GM23338 (cell line): ENCODE data around the gene PPP2R5C. TPM values are rescaled to one million over a fixed set of nuclear protein-coding genes. Genes with fewer than 3 reads are reported as not detected.

Source experiments
- ATAC-seq: fragments of 200-7000 bp; cut with Tn5 transposase; 3 replicates; pipeline ENCODE4 v1.9.1; 2020
- DNase-seq: peaks from one replicate; pipeline ENCODE4 v3.0.0-alpha.2; 2015; ENCODE audit warnings: low spot score
- H2AFZ ChIP-seq: fragments of 200-600 bp; sonication (generic); 2 replicates; pipeline ENCODE4 v1.8.0; 2016; ENCODE audit warnings: antibody characterized with exemption, mild to moderate bottlenecking, moderate library complexity
- H3F3A ChIP-seq: fragments of 200-600 bp; sonication (generic); replicated peaks from 2 replicates; pipeline ENCODE4 v1.8.0; 2017; ENCODE audit warnings: antibody characterized with exemption, mixed run types, low read depth
- H3K27ac ChIP-seq: fragments of 200-600 bp; sonication (generic); 2 replicates; pipeline ENCODE4 v1.6.1; 2016; ENCODE audit warnings: low read depth
- H3K27me3 ChIP-seq: fragments of 200-600 bp; sonication (generic); 2 replicates; pipeline ENCODE4 v1.8.0; 2016; ENCODE audit warnings: mild to moderate bottlenecking, mixed run types, moderate library complexity; ENCODE audit not compliant: insufficient read depth
- H3K36me3 ChIP-seq: fragments of 200-600 bp; sonication (generic); 2 replicates; pipeline ENCODE4 v1.8.0; 2016; ENCODE audit warnings: mild to moderate bottlenecking; ENCODE audit not compliant: insufficient read depth
- H3K4me1 ChIP-seq: fragments of 200-600 bp; sonication (generic); 2 replicates; pipeline ENCODE4 v1.8.0; 2016; ENCODE audit warnings: mild to moderate bottlenecking, moderate library complexity; ENCODE audit not compliant: insufficient read depth
- H3K4me2 ChIP-seq: fragments of 200-600 bp; sonication (generic); 2 replicates; pipeline ENCODE4 v1.7.1; 2017; ENCODE audit warnings: mixed run types
- H3K4me3 ChIP-seq: fragments of 200-600 bp; sonication (generic); 2 replicates; pipeline ENCODE4 v1.6.1; 2016; ENCODE audit warnings: mixed run types
- H3K79me2 ChIP-seq: fragments of 200-600 bp; sonication (generic); replicated peaks from 2 replicates; pipeline ENCODE4 v1.8.0; 2017; ENCODE audit warnings: mild to moderate bottlenecking; ENCODE audit not compliant: insufficient read depth
- H3K9me2 ChIP-seq: fragments of 200-600 bp; sonication (generic); 2 replicates; pipeline ENCODE4 v1.8.0; 2017; ENCODE audit not compliant: insufficient read depth
- H4K20me1 ChIP-seq: fragments of 200-600 bp; sonication (generic); replicated peaks from 2 replicates; pipeline ENCODE4 v1.8.0; 2017; ENCODE audit warnings: mild to moderate bottlenecking; ENCODE audit not compliant: insufficient read depth
- H3K27ac Mint-ChIP-seq: 2 replicates; pipeline ENCODE4 v1.8.0; 2020; ENCODE audit warnings: inconsistent platforms, mild to moderate bottlenecking, moderate library complexity, mixed read lengths
- H3K27me3 Mint-ChIP-seq: 3 replicates; pipeline ENCODE4 v1.8.0; 2022; ENCODE audit warnings: low read depth, mild to moderate bottlenecking, moderate library complexity, mixed read lengths, inconsistent platforms; ENCODE audit not compliant: insufficient read depth, poor library complexity
- H3K36me3 Mint-ChIP-seq: 3 replicates; pipeline ENCODE4 v1.8.0; 2021; ENCODE audit warnings: low read depth, mild to moderate bottlenecking, inconsistent platforms, moderate library complexity, mixed read lengths
- H3K4me1 Mint-ChIP-seq: 3 replicates; pipeline ENCODE4 v1.8.0; 2020; ENCODE audit warnings: mild to moderate bottlenecking, inconsistent platforms, mixed read lengths
- H3K4me3 Mint-ChIP-seq: 3 replicates; pipeline ENCODE4 v1.8.0; 2021; ENCODE audit warnings: moderate library complexity, mild to moderate bottlenecking, inconsistent platforms, mixed read lengths
- H3K9me3 Mint-ChIP-seq: 3 replicates; pipeline ENCODE4 v1.8.0; 2020; ENCODE audit warnings: moderate library complexity, mild to moderate bottlenecking, inconsistent platforms, mixed read lengths
- CREB1 ChIP-seq: fragments of 250-450 bp; sonication (Bioruptor Pico); IDR thresholded peaks from 2 replicates; pipeline ENCODE4 v1.5.0; 2020; ENCODE audit warnings: low read depth, mild to moderate bottlenecking, moderate library complexity
- EZH2 ChIP-seq: fragments of 200-600 bp; sonication (generic); IDR thresholded peaks from one replicate; pipeline ENCODE4 v1.8.0; 2017; ENCODE audit warnings: antibody characterized with exemption, mild to moderate bottlenecking, low read depth; ENCODE audit not compliant: unreplicated experiment
- NANOG ChIP-seq: IDR thresholded peaks from 2 replicates; pipeline ENCODE4 v1.6.1; 2016; ENCODE audit warnings: antibody characterized with exemption, borderline replicate concordance
- POLR2AphosphoS5 ChIP-seq: IDR thresholded peaks from 2 replicates; pipeline ENCODE4 v1.6.1; 2016; ENCODE audit warnings: antibody characterized with exemption, low read depth
- ZNF114 ChIP-seq: fragments of 250-450 bp; sonication (Bioruptor Pico); IDR thresholded peaks from 2 replicates; pipeline ENCODE4 v1.5.0; 2020; ENCODE audit warnings: mild to moderate bottlenecking, moderate library complexity
- ZNF331 ChIP-seq: fragments of 250-450 bp; sonication (Bioruptor Pico); IDR thresholded peaks from 2 replicates; pipeline ENCODE4 v1.5.0; 2020; ENCODE audit warnings: low read depth, mild to moderate bottlenecking, moderate library complexity
- polyA plus RNA-seq: library from polyadenylated mRNA; unstranded; fragments of >200 nt; fragmentation: Nextera tagmentation; extraction: Ambion mirVana; gene quantifications from 2 replicates; pipeline ENCODE4 v1.2.1, GENCODE V29; 2016
- total RNA-seq: library from RNA; depleted of rRNA; stranded (reverse); fragments of >200 nt; shearing (Covaris generic); gene quantifications from 2 replicates; pipeline ENCODE4 v1.2.3, GENCODE V29; 2014
- TF ChIP-seq, protein P1 (sequence below), 2 experiments: fragments of 200-600 bp in 1 of 2; sonication (generic) in 1 of 2; conservative IDR thresholded peaks; 2 replicates each; pipeline versions ENCODE4 v1.5.1 to v1.6.1; 2016 to 2017; ENCODE audit warnings: antibody characterized with exemption in 2 of 2, low read depth in 2 of 2, mild to moderate bottlenecking in 2 of 2, moderate library complexity in 1 of 2
- TF ChIP-seq, protein P2 (sequence below): IDR thresholded peaks from one replicate; pipeline ENCODE4 v1.6.1; 2018; ENCODE audit warnings: antibody characterized with exemption; ENCODE audit not compliant: unreplicated experiment

PPP2R5C gene
- total and polyA plus RNA-seq, 2 experiments from 2014 or later = 75.4 to 79.7 TPM

DNA sequence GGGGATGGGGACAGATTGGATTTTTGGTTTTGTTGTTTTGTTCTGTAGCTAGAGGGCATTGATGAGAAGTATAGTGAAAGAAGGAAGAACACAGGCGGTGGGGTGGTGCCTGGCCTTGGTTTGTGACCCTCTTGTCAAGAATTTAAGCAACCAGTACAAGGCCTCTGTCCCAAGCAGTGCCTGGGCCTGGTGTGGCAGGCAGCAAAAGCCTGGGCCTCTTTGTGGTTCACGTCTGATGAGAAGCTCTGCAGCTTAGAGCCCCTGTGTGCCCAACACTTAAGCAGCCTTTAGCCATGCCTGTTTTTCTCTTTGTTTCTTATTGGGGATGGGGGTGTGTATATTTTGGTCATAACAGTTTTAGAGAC lies 98.0 kb downstream of the PPP2R5C start:
- Histone ChIP-seq H3K4me3 (no peak overlapping the region), H3K4me2 (no peak overlapping the region), H3K9me2 (no peaks in the 10 kb centered on the region), H3K27ac (no peak overlapping the region), H4K20me1 (peaks cover 35% of the 10 kb centered on the region), H3K36me3 (peaks cover 5% of the 10 kb centered on the region; the same call in 1 of the 2 replicates), H3F3A (no peaks in the 10 kb centered on the region), H3K79me2 (peaks cover 9% of the 10 kb centered on the region; the same call in 1 of the 2 replicates), H2AFZ (no peak overlapping the region), H3K27me3 (no peaks in the 10 kb centered on the region), H3K4me1 (no peaks in the 10 kb centered on the region)
- peaks cover under 1% of the 10 kb centered on the region; the same call in 2 of the 3 replicates for H3K4me1 Mint-ChIP-seq
- no peaks in the 10 kb centered on the region for H3K9me3 Mint-ChIP-seq
- no peak overlapping the region for H3K27ac Mint-ChIP-seq
- H3K4me3 Mint-ChIP-seq = no peak overlapping the region
- no peaks in the 10 kb centered on the region for H3K27me3 Mint-ChIP-seq
- ATAC-seq = no peak
- H3K36me3 Mint-ChIP-seq = no peaks in the 10 kb centered on the region; the same call in 2 of the 3 replicates
- no peak for DNase-seq
- TF ChIP-seq NANOG (no peak), POLR2AphosphoS5 (no peak), EZH2 (no peak), ZNF114 (no peak), CREB1 (CRISPR knock-in tag) (no peak)
- TF ChIP-seq, protein P1, sequence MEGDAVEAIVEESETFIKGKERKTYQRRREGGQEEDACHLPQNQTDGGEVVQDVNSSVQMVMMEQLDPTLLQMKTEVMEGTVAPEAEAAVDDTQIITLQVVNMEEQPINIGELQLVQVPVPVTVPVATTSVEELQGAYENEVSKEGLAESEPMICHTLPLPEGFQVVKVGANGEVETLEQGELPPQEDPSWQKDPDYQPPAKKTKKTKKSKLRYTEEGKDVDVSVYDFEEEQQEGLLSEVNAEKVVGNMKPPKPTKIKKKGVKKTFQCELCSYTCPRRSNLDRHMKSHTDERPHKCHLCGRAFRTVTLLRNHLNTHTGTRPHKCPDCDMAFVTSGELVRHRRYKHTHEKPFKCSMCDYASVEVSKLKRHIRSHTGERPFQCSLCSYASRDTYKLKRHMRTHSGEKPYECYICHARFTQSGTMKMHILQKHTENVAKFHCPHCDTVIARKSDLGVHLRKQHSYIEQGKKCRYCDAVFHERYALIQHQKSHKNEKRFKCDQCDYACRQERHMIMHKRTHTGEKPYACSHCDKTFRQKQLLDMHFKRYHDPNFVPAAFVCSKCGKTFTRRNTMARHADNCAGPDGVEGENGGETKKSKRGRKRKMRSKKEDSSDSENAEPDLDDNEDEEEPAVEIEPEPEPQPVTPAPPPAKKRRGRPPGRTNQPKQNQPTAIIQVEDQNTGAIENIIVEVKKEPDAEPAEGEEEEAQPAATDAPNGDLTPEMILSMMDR (conservative IDR thresholded peaks at IDR 0.05; ENCODE audit: low read depth in 2 of 2) = no peak

DNA sequence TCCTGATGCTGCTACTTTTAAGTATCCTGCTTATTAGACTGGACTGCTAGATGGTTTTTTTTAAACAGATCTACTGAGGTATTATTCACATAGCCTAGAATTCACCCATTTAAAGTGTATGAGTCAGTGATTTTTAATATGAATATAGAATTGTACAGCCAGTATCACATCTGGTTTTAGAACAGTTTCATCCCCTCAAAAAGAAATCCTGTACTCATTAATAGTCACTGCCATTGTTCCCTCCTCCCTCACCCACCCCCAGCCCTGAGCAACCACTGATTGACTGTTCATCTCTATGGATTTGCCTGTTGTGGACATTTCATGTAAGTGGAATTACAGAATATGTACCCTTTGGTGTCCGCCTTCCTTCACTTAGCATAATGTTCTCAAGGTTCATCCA lies 98.4 kb downstream of the PPP2R5C start:
- no peaks in the 10 kb centered on the region; the same call in 2 of the 3 replicates for H3K36me3 Mint-ChIP-seq
- no peak for DNase-seq
- Histone ChIP-seq H3F3A (no peaks in the 10 kb centered on the region), H3K79me2 (peaks cover 6% of the 10 kb centered on the region; the same call in 1 of the 2 replicates), H2AFZ (no peak overlapping the region), H3K4me2 (no peak overlapping the region), H3K27me3 (no peaks in the 10 kb centered on the region), H3K27ac (no peak overlapping the region), H3K36me3 (peaks cover 5% of the 10 kb centered on the region; the same call in 1 of the 2 replicates), H3K4me1 (no peaks in the 10 kb centered on the region), H3K9me2 (no peaks in the 10 kb centered on the region), H3K4me3 (no peak overlapping the region), H4K20me1 (peaks cover 33% of the 10 kb centered on the region)
- no peaks in the 10 kb centered on the region for H3K4me1 Mint-ChIP-seq
- no peaks in the 10 kb centered on the region for H3K9me3 Mint-ChIP-seq
- H3K27me3 Mint-ChIP-seq = no peaks in the 10 kb centered on the region
- H3K27ac Mint-ChIP-seq = no peak overlapping the region
- no peak for ATAC-seq
- no peak overlapping the region for H3K4me3 Mint-ChIP-seq
- TF ChIP-seq EZH2 (no peak), ZNF331 (CRISPR knock-in tag) (no peak), POLR2AphosphoS5 (no peak), NANOG (no peak), CREB1 (CRISPR knock-in tag) (no peak)
- TF ChIP-seq, protein P2, sequence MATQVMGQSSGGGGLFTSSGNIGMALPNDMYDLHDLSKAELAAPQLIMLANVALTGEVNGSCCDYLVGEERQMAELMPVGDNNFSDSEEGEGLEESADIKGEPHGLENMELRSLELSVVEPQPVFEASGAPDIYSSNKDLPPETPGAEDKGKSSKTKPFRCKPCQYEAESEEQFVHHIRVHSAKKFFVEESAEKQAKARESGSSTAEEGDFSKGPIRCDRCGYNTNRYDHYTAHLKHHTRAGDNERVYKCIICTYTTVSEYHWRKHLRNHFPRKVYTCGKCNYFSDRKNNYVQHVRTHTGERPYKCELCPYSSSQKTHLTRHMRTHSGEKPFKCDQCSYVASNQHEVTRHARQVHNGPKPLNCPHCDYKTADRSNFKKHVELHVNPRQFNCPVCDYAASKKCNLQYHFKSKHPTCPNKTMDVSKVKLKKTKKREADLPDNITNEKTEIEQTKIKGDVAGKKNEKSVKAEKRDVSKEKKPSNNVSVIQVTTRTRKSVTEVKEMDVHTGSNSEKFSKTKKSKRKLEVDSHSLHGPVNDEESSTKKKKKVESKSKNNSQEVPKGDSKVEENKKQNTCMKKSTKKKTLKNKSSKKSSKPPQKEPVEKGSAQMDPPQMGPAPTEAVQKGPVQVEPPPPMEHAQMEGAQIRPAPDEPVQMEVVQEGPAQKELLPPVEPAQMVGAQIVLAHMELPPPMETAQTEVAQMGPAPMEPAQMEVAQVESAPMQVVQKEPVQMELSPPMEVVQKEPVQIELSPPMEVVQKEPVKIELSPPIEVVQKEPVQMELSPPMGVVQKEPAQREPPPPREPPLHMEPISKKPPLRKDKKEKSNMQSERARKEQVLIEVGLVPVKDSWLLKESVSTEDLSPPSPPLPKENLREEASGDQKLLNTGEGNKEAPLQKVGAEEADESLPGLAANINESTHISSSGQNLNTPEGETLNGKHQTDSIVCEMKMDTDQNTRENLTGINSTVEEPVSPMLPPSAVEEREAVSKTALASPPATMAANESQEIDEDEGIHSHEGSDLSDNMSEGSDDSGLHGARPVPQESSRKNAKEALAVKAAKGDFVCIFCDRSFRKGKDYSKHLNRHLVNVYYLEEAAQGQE = no peak
- TF ChIP-seq, protein P1 (conservative IDR thresholded peaks at IDR 0.05; ENCODE audit: low read depth in 2 of 2) = no peak
